Measurements from ENCODE around the gene GNG10. TPM values are rescaled to one million over a fixed set of nuclear protein-coding genes. Genes with fewer than 3 reads are reported as not detected.

GNG10 gene
- total and polyA plus RNA-seq, 9 of the 15 experiments (the other 6 are each of a cell fraction or from before 2014, with no cell fraction given), result 13.1 to 37.8 (median 28.4) TPM

GRCh38 chr9:111657051-111657450, 4.4 kb upstream of the GNG10 start (continued):
- TF ChIP-seq SIX5 (IDR thresholded peaks at IDR 0.05; ENCODE audit: borderline replicate concordance in 1 of 2, insufficient read depth in 1 of 2, low read depth in 1 of 2, low read length in 2 of 2) (no peak), XRCC5 (IDR thresholded peaks at IDR 0.05; ENCODE audit: low read depth, low read length) (no peak), CEBPB (tag; IDR thresholded peaks at IDR 0.05) (no peak), ZNF511 (CRISPR knock-in tag; IDR thresholded peaks at IDR 0.05) (no peak), ZNF3 (CRISPR knock-in tag; IDR thresholded peaks at IDR 0.05) (no peak)

DNA sequence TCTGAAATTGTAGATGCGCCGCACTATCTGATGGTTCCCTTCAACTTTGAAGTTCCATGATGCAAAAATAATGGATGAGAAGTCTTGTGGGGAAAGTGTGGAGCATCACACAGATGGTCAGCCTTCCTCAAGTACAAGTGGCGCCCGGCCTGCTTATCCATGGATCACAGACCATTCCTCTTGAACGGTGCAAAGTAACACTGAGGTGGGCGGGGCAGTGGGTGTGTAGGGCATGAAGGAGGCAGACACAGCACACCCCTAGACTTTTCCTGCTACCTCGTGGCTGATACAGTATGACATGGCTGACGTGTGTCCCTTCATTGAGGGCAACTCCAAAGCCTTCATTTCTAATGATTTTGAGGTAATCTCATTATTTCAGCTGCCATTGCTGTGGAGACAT, 2.5 kb upstream of the GNG10 start:
- Histone ChIP-seq H3K27ac (ENCODE audit: extremely low read depth, low read depth, low read length) (no peak overlapping the region), H3K9me3 (replicated peaks; ENCODE audit: control insufficient read depth, insufficient read depth, low read depth, low read length) (no peaks in the 10 kb centered on the region), H3K27me3 (ENCODE audit: control insufficient read depth in 2 of 2, insufficient read depth in 2 of 2, low read length in 2 of 2) (no peaks in the 10 kb centered on the region), H3K4me3 (no peak overlapping the region), H4K20me1 (replicated peaks; ENCODE audit: control insufficient read depth, insufficient read depth, low read length) (no peaks in the 10 kb centered on the region), H3K9me1 (ENCODE audit: control insufficient read depth, insufficient read depth, low read length) (no peaks in the 10 kb centered on the region), H3K4me1 (replicated peaks in 1 of 2; ENCODE audit: control insufficient read depth in 2 of 2, insufficient read depth in 2 of 2, low read length in 2 of 2) (peaks cover 15 to 23% of the 10 kb centered on the region in 2 experiments; a peak in 4 of 5 replicates), H2AFZ (ENCODE audit: low read depth, low read length) (no peak overlapping the region), H3K4me2 (ENCODE audit: insufficient read depth, low read length) (no peak overlapping the region), H3K79me2 (ENCODE audit: control insufficient read depth, insufficient read depth, low read length) (peaks cover 17% of the 10 kb centered on the region; the same call in 2 of the 3 replicates), H3K36me3 (ENCODE audit: control insufficient read depth, insufficient read depth, low read length) (peaks cover 15% of the 10 kb centered on the region; the same call in 2 of the 3 replicates), H3K9ac (ENCODE audit: insufficient read depth in 1 of 2, low read depth in 2 of 2, low read length in 2 of 2) (no peak overlapping the region)
- peak in 1 of 4 experiments; percentile 24 for DNase-seq (ENCODE audit: extremely low read depth in 1 of 4, low spot score in 3 of 4)
- TF ChIP-seq CBFA2T3 (IDR thresholded peaks at IDR 0.05) (no peak), HDGF (IDR thresholded peaks at IDR 0.05) (no peak), ZNF232 (CRISPR knock-in tag; IDR thresholded peaks at IDR 0.05) (no peak), SMAD4 (CRISPR knock-in tag; conservative IDR thresholded peaks at IDR 0.05) (no peak), MYC (IDR thresholded peaks at IDR 0.05; ENCODE audit: low read depth, low read length) (no peak), MYC (CRISPR knock-in tag; IDR thresholded peaks at IDR 0.05; ENCODE audit: borderline replicate concordance, low read depth) (no peak), ETS2 (tag; IDR thresholded peaks at IDR 0.05; ENCODE audit: borderline replicate concordance, poor library complexity, severe bottlenecking) (no peak)
- intact Hi-C loops (cut with micrococcal nuclease) (no loop called here), in situ Hi-C loops (cut with MboI) (no loop called here)
- ChIA-PET POLR2A (no interaction called here), CTCF (ENCODE audit: low intra/inter-chr PET ratio) (no interaction called here)
- no TSS peak for BruUV-seq (replicated peaks)
- peak; percentile 11 for FAIRE-seq
- WGBS (ENCODE audit: insufficient coverage, low coverage, missing lambda C conversion rate), result 52% methylated on average over 8 of the region's 8 CpGs
- no peak for ATAC-seq

All from K562 (cell line).